ENCODE data around the gene C3AR1. TPM values are rescaled to one million over a fixed set of nuclear protein-coding genes. Genes with fewer than 3 reads are reported as not detected.
"Not testable (repeated sequence)": the region's sequence is repeated elsewhere in the genome, so short reads cannot be mapped to it uniquely, and the experiment has no call there.

The C3AR1 gene
- total RNA-seq = not detected
- not detected for polyA plus RNA-seq (2013, experiment 1 of 2)
- not detected for polyA plus RNA-seq (2013, experiment 2 of 2)
- long read RNA-seq, experiment 1 = 0 reads
- long read RNA-seq, experiment 2 = 0 reads
- long read RNA-seq, experiment 3 = 0 reads
- long read RNA-seq, experiment 4 = 0 reads

DNA sequence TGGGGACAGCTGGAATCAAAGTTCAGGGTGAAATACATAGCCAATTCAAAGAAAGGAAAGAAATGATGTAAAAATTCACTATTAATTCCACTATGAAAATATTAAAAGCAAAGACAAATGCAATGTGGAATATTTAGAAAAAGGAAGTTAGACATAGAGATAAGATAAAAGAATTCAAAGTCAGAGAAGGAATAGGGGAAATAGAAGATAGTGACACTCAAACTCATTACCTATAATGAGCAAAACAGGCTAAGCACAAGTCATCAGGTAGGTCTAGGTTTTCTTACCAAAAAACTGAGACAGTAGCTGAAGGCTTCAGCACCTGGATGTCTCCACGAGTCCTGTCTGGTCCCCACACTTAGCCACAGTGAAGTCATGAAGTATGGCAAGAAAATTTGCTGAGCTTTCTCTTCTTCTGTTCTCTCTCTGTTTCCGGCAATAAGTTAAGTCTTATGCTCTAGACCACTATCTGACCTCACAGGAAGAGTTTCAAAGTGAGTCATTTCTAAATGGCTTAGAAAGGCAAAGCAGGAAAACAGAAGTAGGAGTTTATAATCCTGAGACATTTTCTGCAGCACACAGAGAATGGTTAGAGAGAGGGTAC lies at the start of gene C3AR1:
Gene C3AR1, minus strand, starts transcription at position 369 of the 604 bp plus-strand sequence. CDS start 6,174 bp downstream, outside the sequence.
- no peaks in the 10 kb centered on the region for H3K4me1 Mint-ChIP-seq
- Histone ChIP-seq H3K4me3 (ENCODE audit: low read length) (no peak within 1 kb of the TSS), H3K4me1 (ENCODE audit: control insufficient read depth, insufficient read depth, low read length) (no peaks in the 10 kb centered on the region), H3K9ac (ENCODE audit: extremely low read depth, low read length, poor library complexity, severe bottlenecking) (no peak within 1 kb of the TSS), H3K36me3 (ENCODE audit: control insufficient read depth, insufficient read depth, low read length) (no peaks in the 10 kb centered on the region), H3K9me3 (ENCODE audit: control insufficient read depth, low read length) (no peaks in the 10 kb centered on the region), H3K27ac (ENCODE audit: low read depth, low read length) (no peak within 1 kb of the TSS), H3K27me3 (ENCODE audit: control insufficient read depth, insufficient read depth, low read length, poor library complexity, severe bottlenecking) (no peaks in the 10 kb centered on the region)
- H3K27ac Mint-ChIP-seq = no peak within 1 kb of the TSS
- H3K27me3 Mint-ChIP-seq (ENCODE audit: insufficient read depth) = no peaks in the 10 kb centered on the region
- H3K4me3 Mint-ChIP-seq = no peak within 1 kb of the TSS
- TF ChIP-seq, protein P1, sequence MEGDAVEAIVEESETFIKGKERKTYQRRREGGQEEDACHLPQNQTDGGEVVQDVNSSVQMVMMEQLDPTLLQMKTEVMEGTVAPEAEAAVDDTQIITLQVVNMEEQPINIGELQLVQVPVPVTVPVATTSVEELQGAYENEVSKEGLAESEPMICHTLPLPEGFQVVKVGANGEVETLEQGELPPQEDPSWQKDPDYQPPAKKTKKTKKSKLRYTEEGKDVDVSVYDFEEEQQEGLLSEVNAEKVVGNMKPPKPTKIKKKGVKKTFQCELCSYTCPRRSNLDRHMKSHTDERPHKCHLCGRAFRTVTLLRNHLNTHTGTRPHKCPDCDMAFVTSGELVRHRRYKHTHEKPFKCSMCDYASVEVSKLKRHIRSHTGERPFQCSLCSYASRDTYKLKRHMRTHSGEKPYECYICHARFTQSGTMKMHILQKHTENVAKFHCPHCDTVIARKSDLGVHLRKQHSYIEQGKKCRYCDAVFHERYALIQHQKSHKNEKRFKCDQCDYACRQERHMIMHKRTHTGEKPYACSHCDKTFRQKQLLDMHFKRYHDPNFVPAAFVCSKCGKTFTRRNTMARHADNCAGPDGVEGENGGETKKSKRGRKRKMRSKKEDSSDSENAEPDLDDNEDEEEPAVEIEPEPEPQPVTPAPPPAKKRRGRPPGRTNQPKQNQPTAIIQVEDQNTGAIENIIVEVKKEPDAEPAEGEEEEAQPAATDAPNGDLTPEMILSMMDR (conservative IDR thresholded peaks at IDR 0.05) = no peak
- 40 to 78% methylated on average over 1 to 2 of the region's 2 CpGs for WGBS, 2 experiments (ENCODE audit: insufficient coverage in 1 of 2, insufficient read length in 1 of 2)
- H3K9me3 Mint-ChIP-seq = no peaks in the 10 kb centered on the region
- no peaks in the 10 kb centered on the region for H3K36me3 Mint-ChIP-seq (ENCODE audit: low read depth)
- DNase-seq = no peak

- H3K9me3 ChIP-seq (ENCODE audit: control insufficient read depth, low read length); H3K27me3 Mint-ChIP-seq (ENCODE audit: insufficient read depth); H3K9ac ChIP-seq (ENCODE audit: extremely low read depth, low read length, poor library complexity, severe bottlenecking); H3K4me1 ChIP-seq (ENCODE audit: control insufficient read depth, insufficient read depth, low read length); H3K27ac Mint-ChIP-seq; H3K27ac ChIP-seq (ENCODE audit: low read depth, low read length); DNase-seq; H3K36me3 ChIP-seq (ENCODE audit: control insufficient read depth, insufficient read depth, low read length); H3K36me3 Mint-ChIP-seq (ENCODE audit: low read depth); H3K9me3 Mint-ChIP-seq; H3K27me3 ChIP-seq (ENCODE audit: control insufficient read depth, insufficient read depth, low read length, poor library complexity, severe bottlenecking); H3K4me3 ChIP-seq (ENCODE audit: low read length); H3K4me3 Mint-ChIP-seq; H3K4me1 Mint-ChIP-seq: not testable (repeated sequence)
- 92% methylated on average over 3 of the region's 4 CpGs; no CpG with 5 or more reads in 1 of the 2 experiments for WGBS, 2 experiments (ENCODE audit: insufficient coverage in 1 of 2, insufficient read length in 1 of 2)
These were observed 47.0 kb upstream of the C3AR1 start for GRCh38 chr12:8113117-8113516.

DNA sequence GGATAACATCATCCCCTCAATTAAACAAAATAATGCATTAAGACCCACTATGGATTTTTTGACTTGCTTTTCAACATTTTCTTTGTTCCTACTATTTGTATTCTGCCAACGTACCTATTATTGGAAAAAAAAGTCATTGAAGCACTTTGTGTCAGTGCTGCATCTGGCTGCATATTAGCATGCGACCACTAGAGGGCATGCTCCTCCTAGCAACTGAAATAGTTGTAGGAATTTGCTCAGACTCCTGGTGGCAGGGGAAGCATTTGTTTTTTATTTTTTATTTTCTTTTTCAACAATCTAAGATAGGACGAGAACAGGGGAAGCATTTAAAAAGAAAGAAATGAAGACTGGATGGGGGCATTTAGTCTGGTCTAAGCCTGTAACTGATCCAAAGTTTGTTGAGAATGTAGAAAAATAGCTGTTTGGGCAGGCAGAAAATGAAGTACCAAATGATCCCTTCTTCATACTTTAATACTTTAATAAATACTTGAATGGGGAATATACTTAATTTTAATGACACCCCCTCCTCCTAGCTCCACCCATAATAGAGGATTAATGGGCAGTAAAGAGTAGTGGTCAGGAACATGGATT lies 42.7 kb upstream of the C3AR1 start:
- Histone ChIP-seq H3K9ac (ENCODE audit: extremely low read depth, low read length, poor library complexity, severe bottlenecking) (no peak overlapping the region), H3K27ac (ENCODE audit: low read depth, low read length) (no peak overlapping the region), H3K9me3 (ENCODE audit: control insufficient read depth, low read length) (peaks cover 19% of the 10 kb centered on the region), H3K36me3 (ENCODE audit: control insufficient read depth, insufficient read depth, low read length) (no peaks in the 10 kb centered on the region), H3K4me1 (ENCODE audit: control insufficient read depth, insufficient read depth, low read length) (no peaks in the 10 kb centered on the region), H3K27me3 (ENCODE audit: control insufficient read depth, insufficient read depth, low read length, poor library complexity, severe bottlenecking) (no peaks in the 10 kb centered on the region), H3K4me3 (ENCODE audit: low read length) (no peak overlapping the region)
- Mint-ChIP-seq H3K27me3 (ENCODE audit: insufficient read depth) (no peaks in the 10 kb centered on the region), H3K36me3 (ENCODE audit: low read depth) (peaks cover 3% of the 10 kb centered on the region), H3K4me1 (no peaks in the 10 kb centered on the region), H3K27ac (no peak overlapping the region), H3K4me3 (no peak overlapping the region), H3K9me3 (peaks cover 25% of the 10 kb centered on the region)
- 0 to 27% methylated on average over 1 to 3 of the region's 3 CpGs for WGBS, 2 experiments (ENCODE audit: insufficient coverage in 1 of 2, insufficient read length in 1 of 2)
- TF ChIP-seq, protein P1 (conservative IDR thresholded peaks at IDR 0.05) = peak; percentile 100
- DNase-seq = peak; percentile 95
